ENCODE results near the gene EDC4. TPM values are rescaled to one million over a fixed set of nuclear protein-coding genes. Genes with fewer than 3 reads are reported as not detected.

The EDC4 gene
- polyA plus RNA-seq, 1 donor = 126 TPM

Other genes with a start within 250 kb of the EDC4 start
- 0.81 TPM for gene CARMIL2, start 227.9 kb upstream of the EDC4 start, polyA plus RNA-seq (ENCODE audit: insufficient read length)
- gene ACD, start 212.8 kb upstream of the EDC4 start, polyA plus RNA-seq (ENCODE audit: insufficient read length) = 17.4 TPM
- 0.89 TPM for gene PARD6A, start 212.1 kb upstream of the EDC4 start, polyA plus RNA-seq (ENCODE audit: insufficient read length)
- 8.7 TPM for gene ENKD1, start 206.3 kb upstream of the EDC4 start, polyA plus RNA-seq (ENCODE audit: insufficient read length)
- gene C16orf86, start 206.2 kb upstream of the EDC4 start, polyA plus RNA-seq (ENCODE audit: insufficient read length) = 2.6 TPM
- 15.8 TPM for gene GFOD2, start 153.7 kb upstream of the EDC4 start, polyA plus RNA-seq (ENCODE audit: insufficient read length)
- 28.8 TPM for gene RANBP10, start 66.5 kb upstream of the EDC4 start, polyA plus RNA-seq (ENCODE audit: insufficient read length)
- 2.0 TPM for gene TSNAXIP1, start 66.2 kb upstream of the EDC4 start, polyA plus RNA-seq (ENCODE audit: insufficient read length)
- gene THAP11, start 30.7 kb upstream of the EDC4 start, polyA plus RNA-seq (ENCODE audit: insufficient read length) = 27.0 TPM
- gene NUTF2, start 26.1 kb upstream of the EDC4 start, polyA plus RNA-seq (ENCODE audit: insufficient read length) = 127 TPM
- 36.6 TPM for gene CENPT, start 25.4 kb upstream of the EDC4 start, polyA plus RNA-seq (ENCODE audit: insufficient read length)
- 1.6 TPM for gene NRN1L, start 11.8 kb downstream of the EDC4 start, polyA plus RNA-seq (ENCODE audit: insufficient read length)
- 23.0 TPM for gene PSKH1, start 20.2 kb downstream of the EDC4 start, polyA plus RNA-seq (ENCODE audit: insufficient read length)
- 3.1 TPM for gene CTRL, start 58.8 kb downstream of the EDC4 start, polyA plus RNA-seq (ENCODE audit: insufficient read length)
- 33.5 TPM for gene PSMB10, start 63.8 kb downstream of the EDC4 start, polyA plus RNA-seq (ENCODE audit: insufficient read length)
- 24.4 TPM for gene LCAT, start 71.1 kb downstream of the EDC4 start, polyA plus RNA-seq (ENCODE audit: insufficient read length)
- gene SLC12A4, start 95.6 kb downstream of the EDC4 start, polyA plus RNA-seq (ENCODE audit: insufficient read length) = 45.9 TPM
- gene DPEP3, start 107.4 kb downstream of the EDC4 start, polyA plus RNA-seq (ENCODE audit: insufficient read length) = 0.09 TPM
- 2.3 TPM for gene DPEP2, start 126.4 kb downstream of the EDC4 start, polyA plus RNA-seq (ENCODE audit: insufficient read length)
- not detected for gene DPEP2NB, start 142.9 kb downstream of the EDC4 start, polyA plus RNA-seq (ENCODE audit: insufficient read length)
- gene DDX28, start 150.2 kb downstream of the EDC4 start, polyA plus RNA-seq (ENCODE audit: insufficient read length) = 4.9 TPM
- gene DUS2, start 150.2 kb downstream of the EDC4 start, polyA plus RNA-seq (ENCODE audit: insufficient read length) = 8.7 TPM
- gene NFATC3, start 212.3 kb downstream of the EDC4 start, polyA plus RNA-seq (ENCODE audit: insufficient read length) = 30.2 TPM

Data from hindlimb muscle (tissue), 1 donor.